AG04450 (cell line): ENCODE measurements around the gene PLXNA2. TPM values are rescaled to one million over a fixed set of nuclear protein-coding genes. Genes with fewer than 3 reads are reported as not detected.

ENCODE experiments used
- CTCF ChIA-PET: fragments of 300-600, 350-600 bp; formaldehyde crosslinking; extraction: SDS; loops from one replicate; lab custom pipeline; 2022; ENCODE audit warnings: antibody characterized with exemption, inconsistent platforms; lab: Charles Lee
- POLR2A ChIA-PET: fragments of 350-600 bp; formaldehyde crosslinking; extraction: SDS; loops from one replicate; lab custom pipeline; 2021; ENCODE audit warnings: antibody characterized with exemption, inconsistent platforms; lab: Yijun Ruan, JAX
- DNase-seq: peaks from one replicate; pipeline ENCODE4 v3.0.0-alpha.2; 2011; ENCODE audit warnings: low read depth, low spot score
- H3K27ac ChIP-seq: one replicate; pipeline ENCODE4 v1.5.1; 2012; ENCODE audit warnings: low read depth, low read length, control low read depth
- H3K27me3 ChIP-seq: one replicate; pipeline ENCODE4 v1.6.0; 2012; ENCODE audit warnings: low read length; ENCODE audit not compliant: control insufficient read depth, insufficient read depth
- H3K4me3 ChIP-seq: 2 replicates; pipeline ENCODE4 v1.5.1; 2011; ENCODE audit warnings: mild to moderate bottlenecking, low read depth, low read length, control low read depth
- H3K9me3 ChIP-seq: 2 replicates; pipeline ENCODE4 v1.5.1; 2012; ENCODE audit warnings: low read length; ENCODE audit not compliant: control insufficient read depth, insufficient read depth
- polyA plus RNA-seq: library from polyadenylated mRNA; depleted of rRNA; stranded (reverse); fragments of >200 nt; gene quantifications from 2 replicates; pipeline ENCODE4 v1.2.3, GENCODE V29; 2011
- TF ChIP-seq, protein P1 (sequence below): IDR thresholded peaks from 2 replicates; pipeline ENCODE4 v1.5.1; 2011; ENCODE audit warnings: low read depth, low read length, control low read depth, inconsistent platforms

Gene PLXNA2
- polyA plus RNA-seq, 1 experiment: 0.10 TPM

DNA sequence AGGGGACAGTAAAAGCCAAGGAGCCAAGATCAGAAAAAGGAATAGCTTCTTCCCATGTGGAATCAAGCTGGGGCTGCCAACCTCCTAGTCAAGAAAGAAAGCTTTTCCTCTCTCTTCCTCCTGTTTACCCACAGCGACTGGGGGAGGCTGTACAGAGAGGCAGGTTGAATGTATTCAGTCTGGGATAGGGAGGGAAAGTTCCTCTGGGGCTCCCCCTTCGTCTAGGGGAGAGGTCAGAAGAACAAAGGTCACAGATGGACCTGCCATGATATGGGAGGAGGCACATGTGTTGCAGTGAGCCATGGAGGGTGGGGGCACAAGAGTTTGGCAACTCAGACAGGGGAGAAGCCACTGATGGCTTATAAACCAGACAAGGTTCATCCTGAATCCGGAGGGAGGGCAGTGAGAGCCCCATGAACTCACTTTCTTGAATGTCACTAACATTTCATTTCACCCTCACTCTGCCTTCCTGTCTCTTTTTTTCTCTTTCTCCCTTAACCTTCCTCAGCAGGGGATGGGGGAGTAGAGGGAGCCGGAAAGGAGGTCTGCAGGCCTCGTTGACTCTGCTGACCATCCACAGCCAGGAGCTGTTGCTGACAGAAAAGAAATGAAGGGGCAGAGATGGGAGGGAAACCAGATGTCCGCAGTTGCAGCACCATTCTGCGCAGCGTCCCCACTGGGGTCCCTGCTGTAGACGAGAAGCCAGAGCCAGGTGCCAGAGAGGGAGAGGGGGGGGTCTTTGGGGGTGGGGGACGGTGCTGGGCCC, 61.1 kb downstream of the PLXNA2 start:
- TF ChIP-seq, protein P1, sequence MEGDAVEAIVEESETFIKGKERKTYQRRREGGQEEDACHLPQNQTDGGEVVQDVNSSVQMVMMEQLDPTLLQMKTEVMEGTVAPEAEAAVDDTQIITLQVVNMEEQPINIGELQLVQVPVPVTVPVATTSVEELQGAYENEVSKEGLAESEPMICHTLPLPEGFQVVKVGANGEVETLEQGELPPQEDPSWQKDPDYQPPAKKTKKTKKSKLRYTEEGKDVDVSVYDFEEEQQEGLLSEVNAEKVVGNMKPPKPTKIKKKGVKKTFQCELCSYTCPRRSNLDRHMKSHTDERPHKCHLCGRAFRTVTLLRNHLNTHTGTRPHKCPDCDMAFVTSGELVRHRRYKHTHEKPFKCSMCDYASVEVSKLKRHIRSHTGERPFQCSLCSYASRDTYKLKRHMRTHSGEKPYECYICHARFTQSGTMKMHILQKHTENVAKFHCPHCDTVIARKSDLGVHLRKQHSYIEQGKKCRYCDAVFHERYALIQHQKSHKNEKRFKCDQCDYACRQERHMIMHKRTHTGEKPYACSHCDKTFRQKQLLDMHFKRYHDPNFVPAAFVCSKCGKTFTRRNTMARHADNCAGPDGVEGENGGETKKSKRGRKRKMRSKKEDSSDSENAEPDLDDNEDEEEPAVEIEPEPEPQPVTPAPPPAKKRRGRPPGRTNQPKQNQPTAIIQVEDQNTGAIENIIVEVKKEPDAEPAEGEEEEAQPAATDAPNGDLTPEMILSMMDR: no peak
- CTCF ChIA-PET: interaction anchor here (1.3 kb wide), 1 partner anchor 161 kb away, joined by 6 read pairs; no protein-coding TSS in a partner anchor
- POLR2A ChIA-PET: no interaction called here

DNA sequence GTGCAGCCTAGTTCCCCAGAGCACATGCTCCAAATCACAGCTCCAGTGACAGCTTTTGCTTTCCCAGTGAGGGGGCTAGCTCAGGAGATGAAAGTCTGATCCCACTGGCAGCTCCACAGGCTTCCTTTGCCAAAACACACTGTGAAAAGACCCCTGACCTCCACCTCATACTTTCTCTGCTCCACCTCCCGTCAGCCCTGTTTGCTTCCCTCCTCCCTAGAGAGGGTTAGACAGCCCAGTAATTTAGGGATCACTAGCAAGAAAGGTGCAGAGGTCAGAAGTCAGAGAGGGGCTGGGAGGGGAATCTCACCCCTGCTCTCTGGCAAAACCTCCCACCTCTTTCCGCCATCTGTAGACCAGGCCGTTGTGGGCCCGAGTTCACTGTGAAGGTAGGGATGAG, 62.8 kb downstream of the PLXNA2 start:
- H3K27ac ChIP-seq: no peak overlapping the region
- no peaks in the 10 kb centered on the region for H3K9me3 ChIP-seq
- ChIA-PET POLR2A (no interaction called here), CTCF (interaction anchor here (0.6 to 1.1 kb wide), 2 partner anchors 159 to 1420 kb away, joined by 3 to 4 read pairs; no protein-coding TSS in a partner anchor)
- H3K4me3 ChIP-seq: no peak overlapping the region
- H3K27me3 ChIP-seq: no peaks in the 10 kb centered on the region
- TF ChIP-seq, protein P1: no peak
- DNase-seq: no peak

More for the DNA sequence above, 61.1 kb downstream of the PLXNA2 start:
- H3K9me3 ChIP-seq: no peaks in the 10 kb centered on the region
- DNase-seq: no peak
- H3K27me3 ChIP-seq: no peaks in the 10 kb centered on the region
- no peak overlapping the region for H3K4me3 ChIP-seq
- H3K27ac ChIP-seq: no peak overlapping the region

DNA sequence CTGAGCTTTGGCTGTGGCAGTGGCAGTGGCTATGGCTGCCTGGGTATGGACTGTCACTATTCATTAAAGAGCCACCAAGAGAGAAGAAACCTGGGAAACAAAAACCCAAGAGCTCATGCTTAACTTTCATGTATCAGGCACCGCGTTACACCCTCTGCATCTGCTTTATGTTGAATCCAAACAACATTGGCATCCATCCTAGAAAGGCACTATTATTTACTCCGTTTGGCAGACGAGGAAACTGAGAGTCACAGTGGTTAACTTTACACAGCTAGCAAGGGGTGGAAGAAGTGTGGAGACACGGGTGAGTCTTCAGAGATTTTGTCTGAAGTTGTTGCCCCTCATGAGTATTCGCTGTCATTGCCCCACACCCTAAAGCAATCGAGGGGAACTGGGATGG, 63.8 kb downstream of the PLXNA2 start:
- Histone ChIP-seq H3K4me3 (no peak overlapping the region), H3K9me3 (no peaks in the 10 kb centered on the region), H3K27ac (no peak overlapping the region), H3K27me3 (no peaks in the 10 kb centered on the region)
- TF ChIP-seq, protein P1: no peak
- POLR2A ChIA-PET: no interaction called here
- CTCF ChIA-PET: interaction anchor here (0.8 kb wide), 1 partner anchor 158 kb away, joined by 5 read pairs; no protein-coding TSS in a partner anchor
- no peak for DNase-seq

DNA sequence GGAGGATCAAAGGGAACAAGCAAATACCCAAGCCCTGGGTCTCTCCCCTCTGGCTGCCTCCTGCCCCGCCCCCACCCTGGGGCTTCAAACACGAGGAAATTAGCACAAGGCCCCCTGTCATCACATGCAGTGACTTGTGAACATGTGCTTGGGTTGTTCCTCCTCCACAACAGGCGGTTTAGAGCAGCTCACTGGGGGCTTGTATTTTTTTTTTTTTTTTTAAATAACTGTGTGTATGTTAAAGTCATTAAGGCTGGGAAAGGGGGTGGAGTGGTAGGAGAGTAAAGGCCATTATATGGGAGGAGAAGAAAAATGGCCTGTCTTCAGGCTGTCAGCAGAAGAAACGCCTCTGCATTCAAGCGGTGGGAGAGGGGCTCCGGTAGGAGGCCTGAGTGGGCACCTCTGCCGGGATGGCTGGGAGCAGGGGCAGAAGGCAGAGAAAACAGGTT, 64.2 kb downstream of the PLXNA2 start:
- ChIA-PET POLR2A (no interaction called here), CTCF (interaction anchor here (0.8 kb wide), 1 partner anchor 158 kb away, joined by 5 read pairs; no protein-coding TSS in a partner anchor)
- TF ChIP-seq, protein P1: no peak
- no peak overlapping the region for H3K27ac ChIP-seq
- no peaks in the 10 kb centered on the region for H3K9me3 ChIP-seq
- DNase-seq: no peak
- no peak overlapping the region for H3K4me3 ChIP-seq
- no peaks in the 10 kb centered on the region for H3K27me3 ChIP-seq

DNA sequence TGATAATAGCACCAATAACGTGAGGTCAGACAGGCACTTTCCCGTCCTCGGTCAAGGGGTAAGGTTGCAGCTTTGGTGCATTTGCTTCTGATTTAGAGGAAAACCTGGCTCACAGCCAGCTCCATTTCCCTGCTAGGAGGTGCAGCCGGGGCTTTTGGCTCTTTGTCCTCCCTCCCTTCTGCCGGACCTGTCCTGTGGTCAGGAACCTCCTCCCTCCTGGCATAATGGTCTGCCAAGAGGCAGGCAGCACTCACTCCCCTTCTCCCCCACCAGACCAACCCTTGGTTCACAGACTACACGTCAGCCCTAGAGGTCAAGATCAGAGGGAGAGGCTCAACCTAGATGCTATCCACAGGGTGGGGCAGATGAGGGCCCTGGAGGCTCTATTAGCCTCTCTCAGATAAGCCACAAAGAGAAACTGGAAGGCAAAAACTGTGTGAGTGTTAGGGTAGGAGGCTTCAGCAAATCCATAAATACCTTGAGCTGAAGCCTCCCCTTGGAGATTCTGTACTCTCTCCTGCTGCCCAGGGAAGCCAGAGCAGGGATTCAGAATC, 64.8 kb downstream of the PLXNA2 start:
- CTCF ChIA-PET: no interaction called here
- Histone ChIP-seq H3K9me3 (no peaks in the 10 kb centered on the region), H3K4me3 (no peak overlapping the region), H3K27ac (no peak overlapping the region), H3K27me3 (no peaks in the 10 kb centered on the region)
- TF ChIP-seq, protein P1: no peak
- no peak for DNase-seq
- POLR2A ChIA-PET: no interaction called here
